HepG2 (cell line): ENCODE results near the gene TAB3. TPM values are rescaled to one million over a fixed set of nuclear protein-coding genes. Genes with fewer than 3 reads are reported as not detected.
A peak's percentile ranks its signal among the peaks of the same experiment; 100 is the strongest.

Experiments
- ARID4A ChIP-seq: sonication (generic); formaldehyde crosslinking; IDR thresholded peaks from 2 replicates; pipeline ENCODE4 v1.5.0; 2020; ENCODE audit warnings: mild to moderate bottlenecking, missing genetic modification reagents, borderline replicate concordance
- ERF ChIP-seq: IDR thresholded peaks from 2 replicates; pipeline ENCODE4 v1.6.1; 2018; ENCODE audit warnings: missing biosample characterization, missing genetic modification reagents
- FOSL2 ChIP-seq: sonication (generic); formaldehyde crosslinking; IDR thresholded peaks from 2 replicates; pipeline ENCODE4 v1.4.0; 2020; ENCODE audit warnings: missing genetic modification reagents
- FOXK1 ChIP-seq: sonication (generic); formaldehyde crosslinking; IDR thresholded peaks from 2 replicates; pipeline ENCODE4 v1.4.0; 2020; ENCODE audit warnings: low read depth, missing genetic modification reagents, borderline replicate concordance
- HDAC6 ChIP-seq: fragments of 200-600 bp; sonication (generic); IDR thresholded peaks from 2 replicates; pipeline ENCODE4 v1.7.0; 2017; ENCODE audit warnings: mild to moderate bottlenecking, antibody characterized with exemption, low read length, low read depth
- NFE2L1 ChIP-seq: sonication (generic); formaldehyde crosslinking; IDR thresholded peaks from 2 replicates; pipeline ENCODE4 v1.4.0; 2020; ENCODE audit warnings: missing genetic modification reagents, mild to moderate bottlenecking, borderline replicate concordance
- POLR2A ChIP-seq, 2 experiments: IDR thresholded peaks; 2 replicates each; pipeline ENCODE4 v1.6.1; 2011; ENCODE audit warnings: low read depth in 2 of 2, low read length in 2 of 2, mild to moderate bottlenecking in 1 of 2, moderate library complexity in 1 of 2; ENCODE audit not compliant: insufficient read depth in 1 of 2
- TARDBP ChIP-seq: sonication (generic); formaldehyde crosslinking; IDR thresholded peaks from 2 replicates; pipeline ENCODE4 v1.8.0; 2022; ENCODE audit warnings: mild to moderate bottlenecking, missing genetic modification reagents
- ZNF124 ChIP-seq: sonication (generic); formaldehyde crosslinking; IDR thresholded peaks from 2 replicates; pipeline ENCODE4 v1.4.0; 2020; ENCODE audit warnings: missing genetic modification reagents
- ZNF263 ChIP-seq: sonication (generic); formaldehyde crosslinking; IDR thresholded peaks from 2 replicates; pipeline ENCODE4 v1.4.0; 2020; ENCODE audit warnings: missing genetic modification reagents
- ZNF460 ChIP-seq: sonication (generic); formaldehyde crosslinking; IDR thresholded peaks from 2 replicates; pipeline ENCODE4 v1.5.1; 2020; ENCODE audit warnings: missing genetic modification reagents, mild to moderate bottlenecking, borderline replicate concordance
- ZNF614 ChIP-seq: IDR thresholded peaks from 2 replicates; pipeline ENCODE4 v1.6.1; 2018; ENCODE audit warnings: missing biosample characterization, missing genetic modification reagents, inconsistent platforms, borderline replicate concordance
- ZNF776 ChIP-seq: sonication (generic); formaldehyde crosslinking; IDR thresholded peaks from 2 replicates; pipeline ENCODE4 v1.4.0; 2020; ENCODE audit warnings: mild to moderate bottlenecking, missing genetic modification reagents
- ZNF780A ChIP-seq: sonication (generic); formaldehyde crosslinking; IDR thresholded peaks from 2 replicates; pipeline ENCODE4 v1.8.0; 2022; ENCODE audit warnings: mild to moderate bottlenecking, missing genetic modification reagents, moderate library complexity
- polyA plus RNA-seq, 8 experiments: library from polyadenylated mRNA; depleted of rRNA in 3 of 8; stranded (reverse) in 7 of 8; unstranded in 1 of 8; fragments of >200 nt; fragmentation: Illumina TruSeq in 4 of 8; extraction: Trizol in 4 of 8; gene quantifications; 2 replicates each; pipeline versions ENCODE4 v1.2.1 to v1.2.3, GENCODE V29; 2011 to 2016; ENCODE audit warnings: low read depth in 4 of 8, missing spikeins in 1 of 8, mixed read lengths in 1 of 8; ENCODE audit not compliant: insufficient read depth in 1 of 8
- total RNA-seq, 5 experiments: library from RNA; depleted of rRNA; stranded (reverse); fragments of >200 nt; fragmentation: Illumina TruSeq; extraction: Trizol; gene quantifications; 2 replicates each; pipeline ENCODE4 v1.2.3, GENCODE V29; 2016; ENCODE audit warnings: low read depth in 1 of 5
- TF ChIP-seq, protein P1 (sequence below), 2 experiments: fragments of 450-650 bp in 1 of 2; sonication (generic) in 1 of 2; formaldehyde crosslinking in 1 of 2; IDR thresholded peaks; 2 replicates each; pipeline versions ENCODE4 v1.6.1 to v1.8.0; 2016 to 2022; ENCODE audit warnings: antibody characterized with exemption in 1 of 2, mild to moderate bottlenecking in 1 of 2, missing genetic modification reagents in 1 of 2

The TAB3 gene
- total and polyA plus RNA-seq, 2 of the 13 experiments (the other 11 are each of a cell fraction or from before 2014, with no cell fraction given): 27.2 to 59.8 TPM

GRCh38 chrX:30889147-30890140, at the start of gene TAB3 (continued):
- TF ChIP-seq ARID4A (CRISPR knock-in tag) (peak; percentile 55; the same call in 1 of the 2 replicates), HDAC6 (no peak), NFE2L1 (CRISPR knock-in tag) (no peak), ZNF614 (CRISPR knock-in tag) (peak; percentile 52; the same call in 1 of the 2 replicates), FOSL2 (CRISPR knock-in tag) (peak; percentile 62), ZNF124 (CRISPR knock-in tag) (no peak; the same call in 1 of the 2 replicates), ZNF780A (CRISPR knock-in tag) (no peak), POLR2A (IDR thresholded peaks at IDR 0.05; ENCODE audit: insufficient read depth in 1 of 2, low read depth in 2 of 2, low read length in 2 of 2) (peak; percentile 39 to 58; a peak in 3 of 4 replicates), ZNF460 (CRISPR knock-in tag) (peak; percentile 50; the same call in 1 of the 2 replicates), ERF (peak; percentile 58; the same call in 1 of the 2 replicates), ZNF263 (CRISPR knock-in tag) (no peak), TARDBP (CRISPR knock-in tag) (peak; percentile 73), ZNF776 (CRISPR knock-in tag) (no peak), FOXK1 (no peak)
- TF ChIP-seq, protein P1, sequence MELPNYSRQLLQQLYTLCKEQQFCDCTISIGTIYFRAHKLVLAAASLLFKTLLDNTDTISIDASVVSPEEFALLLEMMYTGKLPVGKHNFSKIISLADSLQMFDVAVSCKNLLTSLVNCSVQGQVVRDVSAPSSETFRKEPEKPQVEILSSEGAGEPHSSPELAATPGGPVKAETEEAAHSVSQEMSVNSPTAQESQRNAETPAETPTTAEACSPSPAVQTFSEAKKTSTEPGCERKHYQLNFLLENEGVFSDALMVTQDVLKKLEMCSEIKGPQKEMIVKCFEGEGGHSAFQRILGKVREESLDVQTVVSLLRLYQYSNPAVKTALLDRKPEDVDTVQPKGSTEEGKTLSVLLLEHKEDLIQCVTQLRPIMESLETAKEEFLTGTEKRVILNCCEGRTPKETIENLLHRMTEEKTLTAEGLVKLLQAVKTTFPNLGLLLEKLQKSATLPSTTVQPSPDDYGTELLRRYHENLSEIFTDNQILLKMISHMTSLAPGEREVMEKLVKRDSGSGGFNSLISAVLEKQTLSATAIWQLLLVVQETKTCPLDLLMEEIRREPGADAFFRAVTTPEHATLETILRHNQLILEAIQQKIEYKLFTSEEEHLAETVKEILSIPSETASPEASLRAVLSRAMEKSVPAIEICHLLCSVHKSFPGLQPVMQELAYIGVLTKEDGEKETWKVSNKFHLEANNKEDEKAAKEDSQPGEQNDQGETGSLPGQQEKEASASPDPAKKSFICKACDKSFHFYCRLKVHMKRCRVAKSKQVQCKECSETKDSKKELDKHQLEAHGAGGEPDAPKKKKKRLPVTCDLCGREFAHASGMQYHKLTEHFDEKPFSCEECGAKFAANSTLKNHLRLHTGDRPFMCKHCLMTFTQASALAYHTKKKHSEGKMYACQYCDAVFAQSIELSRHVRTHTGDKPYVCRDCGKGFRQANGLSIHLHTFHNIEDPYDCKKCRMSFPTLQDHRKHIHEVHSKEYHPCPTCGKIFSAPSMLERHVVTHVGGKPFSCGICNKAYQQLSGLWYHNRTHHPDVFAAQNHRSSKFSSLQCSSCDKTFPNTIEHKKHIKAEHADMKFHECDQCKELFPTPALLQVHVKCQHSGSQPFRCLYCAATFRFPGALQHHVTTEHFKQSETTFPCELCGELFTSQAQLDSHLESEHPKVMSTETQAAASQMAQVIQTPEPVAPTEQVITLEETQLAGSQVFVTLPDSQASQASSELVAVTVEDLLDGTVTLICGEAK (IDR thresholded peaks at IDR 0.05): no peak
- TF ChIP-seq, protein P1 (CRISPR knock-in tag; IDR thresholded peaks at IDR 0.05): peak; percentile 43; the same call in 1 of the 2 replicates
